ENCODE measurements around the gene C19orf73. TPM values are rescaled to one million over a fixed set of nuclear protein-coding genes. Genes with fewer than 3 reads are reported as not detected.
A peak's percentile ranks its signal among the peaks of the same experiment; 100 is the strongest.

C19orf73 gene
- total RNA-seq, 1 donor from 2014 or later = 4.6 TPM

GRCh38 chr19:49154279-49154678 is 35.3 kb upstream of the C19orf73 start:
- H3K4me3 ChIP-seq (ENCODE audit: low read depth, low read length) = no peak overlapping the region

GRCh38 chr19:49153167-49153809 is 34.3 kb upstream of the C19orf73 start:
- Histone ChIP-seq H3K36me3 (ENCODE audit: control insufficient read depth, insufficient read depth, low read length) (no peaks in the 10 kb centered on the region), H3K27me3 (ENCODE audit: control insufficient read depth, insufficient read depth, low read length) (peaks cover 31% of the 10 kb centered on the region), H3K4me3 (ENCODE audit: low read depth, low read length) (no peak overlapping the region)
- DNase-seq (ENCODE audit: low read depth) = no peak
- no peak for TF ChIP-seq CTCF (IDR thresholded peaks at IDR 0.05; ENCODE audit: insufficient read depth, low read length, poor library complexity, severe bottlenecking)

More at GRCh38 chr19:49154279-49154678, 35.3 kb upstream of the C19orf73 start:
- Histone ChIP-seq H3K36me3 (ENCODE audit: control insufficient read depth, insufficient read depth, low read length) (no peaks in the 10 kb centered on the region), H3K27me3 (ENCODE audit: control insufficient read depth, insufficient read depth, low read length) (peaks cover 25% of the 10 kb centered on the region)
- TF ChIP-seq CTCF (IDR thresholded peaks at IDR 0.05; ENCODE audit: insufficient read depth, low read length, poor library complexity, severe bottlenecking) = no peak
- no peak for DNase-seq (ENCODE audit: low read depth)

GRCh38 chr19:49152119-49152550 is 33.2 kb upstream of the C19orf73 start:
- no peak overlapping the region for H3K4me3 ChIP-seq (ENCODE audit: low read depth, low read length)
- H3K27me3 ChIP-seq (ENCODE audit: control insufficient read depth, insufficient read depth, low read length) = peaks cover 36% of the 10 kb centered on the region
- no peak for TF ChIP-seq CTCF (IDR thresholded peaks at IDR 0.05; ENCODE audit: insufficient read depth, low read length, poor library complexity, severe bottlenecking)
- H3K36me3 ChIP-seq (ENCODE audit: control insufficient read depth, insufficient read depth, low read length) = no peaks in the 10 kb centered on the region
- no peak for DNase-seq (ENCODE audit: low read depth)

GRCh38 chr19:49151267-49152118 is 32.5 kb upstream of the C19orf73 start:
- Histone ChIP-seq H3K4me3 (ENCODE audit: low read depth, low read length) (no peak overlapping the region), H3K27me3 (ENCODE audit: control insufficient read depth, insufficient read depth, low read length) (peaks cover 38% of the 10 kb centered on the region), H3K36me3 (ENCODE audit: control insufficient read depth, insufficient read depth, low read length) (no peaks in the 10 kb centered on the region)
- TF ChIP-seq CTCF (IDR thresholded peaks at IDR 0.05; ENCODE audit: insufficient read depth, low read length, poor library complexity, severe bottlenecking) = no peak
- no peak for DNase-seq (ENCODE audit: low read depth)

- DNase-seq (ENCODE audit: low read depth) = no peak
- peaks cover 35% of the 10 kb centered on the region for H3K27me3 ChIP-seq (ENCODE audit: control insufficient read depth, insufficient read depth, low read length)
- no peaks in the 10 kb centered on the region for H3K36me3 ChIP-seq (ENCODE audit: control insufficient read depth, insufficient read depth, low read length)
- H3K4me3 ChIP-seq (ENCODE audit: low read depth, low read length) = peak overlapping the region; percentile 59
- TF ChIP-seq CTCF (IDR thresholded peaks at IDR 0.05; ENCODE audit: insufficient read depth, low read length, poor library complexity, severe bottlenecking) = no peak
These were observed 32.0 kb upstream of the C19orf73 start for GRCh38 chr19:49150944-49151243.

Data from kidney epithelial cell (primary cell).